GM23338 (cell line): ENCODE results near the gene CYBA. TPM values are rescaled to one million over a fixed set of nuclear protein-coding genes. Genes with fewer than 3 reads are reported as not detected.

Experiments
- ATAC-seq: fragments of 200-7000 bp; cut with Tn5 transposase; 3 replicates; pipeline ENCODE4 v1.9.1; 2020
- DNase-seq: peaks from one replicate; pipeline ENCODE4 v3.0.0-alpha.2; 2015; ENCODE audit warnings: low spot score
- H2AFZ ChIP-seq: fragments of 200-600 bp; sonication (generic); 2 replicates; pipeline ENCODE4 v1.8.0; 2016; ENCODE audit warnings: antibody characterized with exemption, mild to moderate bottlenecking, moderate library complexity
- H3F3A ChIP-seq: fragments of 200-600 bp; sonication (generic); replicated peaks from 2 replicates; pipeline ENCODE4 v1.8.0; 2017; ENCODE audit warnings: antibody characterized with exemption, mixed run types, low read depth
- H3K27ac ChIP-seq: fragments of 200-600 bp; sonication (generic); 2 replicates; pipeline ENCODE4 v1.6.1; 2016; ENCODE audit warnings: low read depth
- H3K27me3 ChIP-seq: fragments of 200-600 bp; sonication (generic); 2 replicates; pipeline ENCODE4 v1.8.0; 2016; ENCODE audit warnings: mild to moderate bottlenecking, mixed run types, moderate library complexity; ENCODE audit not compliant: insufficient read depth
- H3K36me3 ChIP-seq: fragments of 200-600 bp; sonication (generic); 2 replicates; pipeline ENCODE4 v1.8.0; 2016; ENCODE audit warnings: mild to moderate bottlenecking; ENCODE audit not compliant: insufficient read depth
- H3K4me1 ChIP-seq: fragments of 200-600 bp; sonication (generic); 2 replicates; pipeline ENCODE4 v1.8.0; 2016; ENCODE audit warnings: mild to moderate bottlenecking, moderate library complexity; ENCODE audit not compliant: insufficient read depth
- H3K4me2 ChIP-seq: fragments of 200-600 bp; sonication (generic); 2 replicates; pipeline ENCODE4 v1.7.1; 2017; ENCODE audit warnings: mixed run types
- H3K4me3 ChIP-seq: fragments of 200-600 bp; sonication (generic); 2 replicates; pipeline ENCODE4 v1.6.1; 2016; ENCODE audit warnings: mixed run types
- H3K79me2 ChIP-seq: fragments of 200-600 bp; sonication (generic); replicated peaks from 2 replicates; pipeline ENCODE4 v1.8.0; 2017; ENCODE audit warnings: mild to moderate bottlenecking; ENCODE audit not compliant: insufficient read depth
- H3K9me2 ChIP-seq: fragments of 200-600 bp; sonication (generic); 2 replicates; pipeline ENCODE4 v1.8.0; 2017; ENCODE audit not compliant: insufficient read depth
- H4K20me1 ChIP-seq: fragments of 200-600 bp; sonication (generic); replicated peaks from 2 replicates; pipeline ENCODE4 v1.8.0; 2017; ENCODE audit warnings: mild to moderate bottlenecking; ENCODE audit not compliant: insufficient read depth
- H3K27ac Mint-ChIP-seq: 2 replicates; pipeline ENCODE4 v1.8.0; 2020; ENCODE audit warnings: inconsistent platforms, mild to moderate bottlenecking, moderate library complexity, mixed read lengths
- H3K27me3 Mint-ChIP-seq: 3 replicates; pipeline ENCODE4 v1.8.0; 2022; ENCODE audit warnings: low read depth, mild to moderate bottlenecking, moderate library complexity, mixed read lengths, inconsistent platforms; ENCODE audit not compliant: insufficient read depth, poor library complexity
- H3K36me3 Mint-ChIP-seq: 3 replicates; pipeline ENCODE4 v1.8.0; 2021; ENCODE audit warnings: low read depth, mild to moderate bottlenecking, inconsistent platforms, moderate library complexity, mixed read lengths
- H3K4me1 Mint-ChIP-seq: 3 replicates; pipeline ENCODE4 v1.8.0; 2020; ENCODE audit warnings: mild to moderate bottlenecking, inconsistent platforms, mixed read lengths
- H3K4me3 Mint-ChIP-seq: 3 replicates; pipeline ENCODE4 v1.8.0; 2021; ENCODE audit warnings: moderate library complexity, mild to moderate bottlenecking, inconsistent platforms, mixed read lengths
- H3K9me3 Mint-ChIP-seq: 3 replicates; pipeline ENCODE4 v1.8.0; 2020; ENCODE audit warnings: moderate library complexity, mild to moderate bottlenecking, inconsistent platforms, mixed read lengths
- CREB1 ChIP-seq: fragments of 250-450 bp; sonication (Bioruptor Pico); IDR thresholded peaks from 2 replicates; pipeline ENCODE4 v1.5.0; 2020; ENCODE audit warnings: low read depth, mild to moderate bottlenecking, moderate library complexity
- EZH2 ChIP-seq: fragments of 200-600 bp; sonication (generic); IDR thresholded peaks from one replicate; pipeline ENCODE4 v1.8.0; 2017; ENCODE audit warnings: antibody characterized with exemption, mild to moderate bottlenecking, low read depth; ENCODE audit not compliant: unreplicated experiment
- EZH2phosphoT487 ChIP-seq: fragments of 200-600 bp; sonication (generic); IDR thresholded peaks from one replicate; pipeline ENCODE4 v1.8.1; 2018; ENCODE audit warnings: antibody characterized with exemption; ENCODE audit not compliant: unreplicated experiment
- JUNB ChIP-seq: IDR thresholded peaks from one replicate; pipeline ENCODE4 v1.6.1; 2016; ENCODE audit warnings: antibody characterized with exemption; ENCODE audit not compliant: unreplicated experiment
- NANOG ChIP-seq: IDR thresholded peaks from 2 replicates; pipeline ENCODE4 v1.6.1; 2016; ENCODE audit warnings: antibody characterized with exemption, borderline replicate concordance
- POLR2AphosphoS5 ChIP-seq: IDR thresholded peaks from 2 replicates; pipeline ENCODE4 v1.6.1; 2016; ENCODE audit warnings: antibody characterized with exemption, low read depth
- STAT1 ChIP-seq: IDR thresholded peaks from one replicate; pipeline ENCODE4 v1.6.1; 2016; ENCODE audit warnings: antibody characterized with exemption; ENCODE audit not compliant: unreplicated experiment
- ZNF114 ChIP-seq: fragments of 250-450 bp; sonication (Bioruptor Pico); IDR thresholded peaks from 2 replicates; pipeline ENCODE4 v1.5.0; 2020; ENCODE audit warnings: mild to moderate bottlenecking, moderate library complexity
- ZNF331 ChIP-seq: fragments of 250-450 bp; sonication (Bioruptor Pico); IDR thresholded peaks from 2 replicates; pipeline ENCODE4 v1.5.0; 2020; ENCODE audit warnings: low read depth, mild to moderate bottlenecking, moderate library complexity
- polyA plus RNA-seq: library from polyadenylated mRNA; unstranded; fragments of >200 nt; fragmentation: Nextera tagmentation; extraction: Ambion mirVana; gene quantifications from 2 replicates; pipeline ENCODE4 v1.2.1, GENCODE V29; 2016
- total RNA-seq: library from RNA; depleted of rRNA; stranded (reverse); fragments of >200 nt; shearing (Covaris generic); gene quantifications from 2 replicates; pipeline ENCODE4 v1.2.3, GENCODE V29; 2014
- TF ChIP-seq, protein P1 (sequence below): IDR thresholded peaks from one replicate; pipeline ENCODE4 v1.6.1; 2018; ENCODE audit warnings: antibody characterized with exemption; ENCODE audit not compliant: unreplicated experiment
- TF ChIP-seq, protein P2 (sequence below), 2 experiments: fragments of 200-600 bp in 1 of 2; sonication (generic) in 1 of 2; conservative IDR thresholded peaks; 2 replicates each; pipeline versions ENCODE4 v1.5.1 to v1.6.1; 2016 to 2017; ENCODE audit warnings: antibody characterized with exemption in 2 of 2, low read depth in 2 of 2, mild to moderate bottlenecking in 2 of 2, moderate library complexity in 1 of 2

Gene CYBA
- total and polyA plus RNA-seq, 2 experiments from 2014 or later = 275 to 281 TPM

DNA sequence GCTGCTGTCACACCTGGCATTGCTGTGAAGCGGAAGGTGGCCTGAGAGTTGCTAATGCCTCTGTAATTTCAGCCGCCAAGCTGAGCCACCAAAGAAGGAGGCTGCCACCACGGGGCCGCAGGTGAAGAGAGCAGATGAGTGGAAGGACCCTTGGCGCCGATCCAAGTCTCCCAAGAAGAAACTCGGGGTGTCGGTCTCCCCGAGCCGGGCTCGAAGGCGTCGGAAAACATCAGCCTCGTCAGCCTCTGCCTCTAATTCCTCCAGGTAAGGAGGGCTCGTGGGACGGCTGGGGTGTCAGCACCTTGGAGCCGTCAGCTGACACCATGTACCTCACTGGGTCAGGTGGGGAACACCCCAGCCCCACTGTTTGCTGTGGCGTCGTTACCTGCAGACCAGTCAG, 28.7 kb downstream of the CYBA start:
- Histone ChIP-seq H3K9me2 (no peaks in the 10 kb centered on the region), H3K79me2 (peaks cover 29% of the 10 kb centered on the region), H3F3A (no peaks in the 10 kb centered on the region; the same call in 1 of the 2 replicates), H4K20me1 (peaks cover 16% of the 10 kb centered on the region), H2AFZ (no peak overlapping the region), H3K36me3 (no peaks in the 10 kb centered on the region; the same call in 1 of the 2 replicates), H3K4me3 (no peak overlapping the region), H3K27ac (no peak overlapping the region), H3K27me3 (no peaks in the 10 kb centered on the region), H3K4me2 (no peak overlapping the region), H3K4me1 (no peaks in the 10 kb centered on the region)
- H3K27me3 Mint-ChIP-seq = peaks cover 9% of the 10 kb centered on the region
- no peaks in the 10 kb centered on the region for H3K9me3 Mint-ChIP-seq
- DNase-seq = no peak
- H3K4me3 Mint-ChIP-seq = no peak overlapping the region
- TF ChIP-seq EZH2phosphoT487 = no peak
- TF ChIP-seq NANOG = no peak
- TF ChIP-seq STAT1 = no peak
- no peak for TF ChIP-seq ZNF331 (CRISPR knock-in tag)
- H3K27ac Mint-ChIP-seq = no peak overlapping the region
- H3K36me3 Mint-ChIP-seq = peaks cover 41% of the 10 kb centered on the region
- peaks cover 23% of the 10 kb centered on the region for H3K4me1 Mint-ChIP-seq
- no peak for ATAC-seq

DNA sequence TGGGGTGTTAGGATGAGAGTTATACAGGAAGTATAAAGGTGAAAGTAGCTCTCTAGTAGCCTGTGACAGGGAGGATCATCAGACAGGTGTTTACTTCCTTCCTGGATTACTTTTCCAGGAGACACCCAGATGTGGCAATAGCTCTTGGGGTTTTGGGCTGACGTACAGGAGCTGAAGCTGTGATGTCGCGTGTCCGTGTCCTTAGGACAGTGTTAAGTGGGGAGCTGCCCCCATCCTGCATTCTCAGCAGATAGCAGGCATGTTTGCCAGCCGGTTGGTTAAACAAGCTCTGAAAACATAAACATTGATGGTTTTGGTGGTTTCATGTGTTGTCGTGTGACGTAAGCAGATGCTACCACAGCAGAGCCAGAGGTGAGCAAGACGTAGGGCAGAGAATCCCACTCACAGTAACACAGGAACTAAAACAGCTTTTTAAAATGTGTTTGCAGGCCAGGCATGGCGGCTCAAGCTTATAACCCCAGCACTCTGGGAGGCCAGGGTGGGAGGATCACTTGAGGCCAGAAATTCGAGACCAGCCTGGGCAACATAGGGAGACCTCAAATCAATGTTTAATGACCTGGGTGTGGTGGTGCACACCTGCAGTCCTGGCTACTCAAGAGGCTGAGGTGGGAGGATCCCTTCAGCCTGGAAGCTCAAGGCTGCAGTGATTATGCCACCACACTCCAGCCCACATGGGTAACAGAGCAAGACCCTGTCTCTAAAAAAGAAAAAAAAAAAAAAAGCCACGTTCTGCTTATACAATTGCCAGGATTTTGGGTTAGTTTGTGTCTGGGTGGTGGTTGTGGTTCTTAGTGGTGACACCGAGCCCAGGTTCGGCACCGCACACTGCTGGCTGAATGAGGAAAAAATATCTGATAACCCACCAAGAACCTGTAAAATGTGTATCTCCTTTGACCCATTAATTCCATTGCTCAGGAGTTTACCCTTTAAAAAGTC, 30.7 kb downstream of the CYBA start:
- H3K4me2 ChIP-seq = no peak overlapping the region
- H3K36me3 Mint-ChIP-seq = peaks cover 37% of the 10 kb centered on the region
- ATAC-seq (no peak), DNase-seq (no peak)
- no peak overlapping the region for H3K27ac ChIP-seq
- H3K27me3 ChIP-seq = no peaks in the 10 kb centered on the region
- peaks cover 29% of the 10 kb centered on the region for H3K79me2 ChIP-seq
- H3K4me1 ChIP-seq = no peaks in the 10 kb centered on the region
- H3K9me2 ChIP-seq = no peaks in the 10 kb centered on the region
- 0 out of 2 replicates have a peak, but pooled peaks cover 4% of the 10 kb centered on the region for H3F3A ChIP-seq
- H3K4me3 Mint-ChIP-seq = no peak overlapping the region
- no peak overlapping the region for H2AFZ ChIP-seq
- H3K27ac Mint-ChIP-seq = no peak overlapping the region
- H3K4me3 ChIP-seq = no peak overlapping the region
- H4K20me1 ChIP-seq = peaks cover 15% of the 10 kb centered on the region
- peaks cover 34% of the 10 kb centered on the region for H3K4me1 Mint-ChIP-seq
- peaks cover 9% of the 10 kb centered on the region for H3K27me3 Mint-ChIP-seq
- H3K9me3 Mint-ChIP-seq = no peaks in the 10 kb centered on the region
- no peaks in the 10 kb centered on the region; the same call in 1 of the 2 replicates for H3K36me3 ChIP-seq
- TF ChIP-seq, protein P1, sequence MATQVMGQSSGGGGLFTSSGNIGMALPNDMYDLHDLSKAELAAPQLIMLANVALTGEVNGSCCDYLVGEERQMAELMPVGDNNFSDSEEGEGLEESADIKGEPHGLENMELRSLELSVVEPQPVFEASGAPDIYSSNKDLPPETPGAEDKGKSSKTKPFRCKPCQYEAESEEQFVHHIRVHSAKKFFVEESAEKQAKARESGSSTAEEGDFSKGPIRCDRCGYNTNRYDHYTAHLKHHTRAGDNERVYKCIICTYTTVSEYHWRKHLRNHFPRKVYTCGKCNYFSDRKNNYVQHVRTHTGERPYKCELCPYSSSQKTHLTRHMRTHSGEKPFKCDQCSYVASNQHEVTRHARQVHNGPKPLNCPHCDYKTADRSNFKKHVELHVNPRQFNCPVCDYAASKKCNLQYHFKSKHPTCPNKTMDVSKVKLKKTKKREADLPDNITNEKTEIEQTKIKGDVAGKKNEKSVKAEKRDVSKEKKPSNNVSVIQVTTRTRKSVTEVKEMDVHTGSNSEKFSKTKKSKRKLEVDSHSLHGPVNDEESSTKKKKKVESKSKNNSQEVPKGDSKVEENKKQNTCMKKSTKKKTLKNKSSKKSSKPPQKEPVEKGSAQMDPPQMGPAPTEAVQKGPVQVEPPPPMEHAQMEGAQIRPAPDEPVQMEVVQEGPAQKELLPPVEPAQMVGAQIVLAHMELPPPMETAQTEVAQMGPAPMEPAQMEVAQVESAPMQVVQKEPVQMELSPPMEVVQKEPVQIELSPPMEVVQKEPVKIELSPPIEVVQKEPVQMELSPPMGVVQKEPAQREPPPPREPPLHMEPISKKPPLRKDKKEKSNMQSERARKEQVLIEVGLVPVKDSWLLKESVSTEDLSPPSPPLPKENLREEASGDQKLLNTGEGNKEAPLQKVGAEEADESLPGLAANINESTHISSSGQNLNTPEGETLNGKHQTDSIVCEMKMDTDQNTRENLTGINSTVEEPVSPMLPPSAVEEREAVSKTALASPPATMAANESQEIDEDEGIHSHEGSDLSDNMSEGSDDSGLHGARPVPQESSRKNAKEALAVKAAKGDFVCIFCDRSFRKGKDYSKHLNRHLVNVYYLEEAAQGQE = no peak
- no peak for TF ChIP-seq EZH2
- TF ChIP-seq CREB1 (CRISPR knock-in tag) = no peak
- no peak for TF ChIP-seq ZNF114 (CRISPR knock-in tag)
- TF ChIP-seq, protein P2, sequence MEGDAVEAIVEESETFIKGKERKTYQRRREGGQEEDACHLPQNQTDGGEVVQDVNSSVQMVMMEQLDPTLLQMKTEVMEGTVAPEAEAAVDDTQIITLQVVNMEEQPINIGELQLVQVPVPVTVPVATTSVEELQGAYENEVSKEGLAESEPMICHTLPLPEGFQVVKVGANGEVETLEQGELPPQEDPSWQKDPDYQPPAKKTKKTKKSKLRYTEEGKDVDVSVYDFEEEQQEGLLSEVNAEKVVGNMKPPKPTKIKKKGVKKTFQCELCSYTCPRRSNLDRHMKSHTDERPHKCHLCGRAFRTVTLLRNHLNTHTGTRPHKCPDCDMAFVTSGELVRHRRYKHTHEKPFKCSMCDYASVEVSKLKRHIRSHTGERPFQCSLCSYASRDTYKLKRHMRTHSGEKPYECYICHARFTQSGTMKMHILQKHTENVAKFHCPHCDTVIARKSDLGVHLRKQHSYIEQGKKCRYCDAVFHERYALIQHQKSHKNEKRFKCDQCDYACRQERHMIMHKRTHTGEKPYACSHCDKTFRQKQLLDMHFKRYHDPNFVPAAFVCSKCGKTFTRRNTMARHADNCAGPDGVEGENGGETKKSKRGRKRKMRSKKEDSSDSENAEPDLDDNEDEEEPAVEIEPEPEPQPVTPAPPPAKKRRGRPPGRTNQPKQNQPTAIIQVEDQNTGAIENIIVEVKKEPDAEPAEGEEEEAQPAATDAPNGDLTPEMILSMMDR (conservative IDR thresholded peaks at IDR 0.05; ENCODE audit: low read depth in 2 of 2) = no peak
- TF ChIP-seq ZNF331 (CRISPR knock-in tag) = no peak
- no peak for TF ChIP-seq JUNB
- no peak for TF ChIP-seq POLR2AphosphoS5
- no peak for TF ChIP-seq STAT1
